PC-3 (cell line): ENCODE measurements around the gene PRDM11. TPM values are rescaled to one million over a fixed set of nuclear protein-coding genes. Genes with fewer than 3 reads are reported as not detected.

ENCODE experiments used
- ATAC-seq: fragments of 200-7000 bp; cut with Tn5 transposase; 2 replicates; pipeline ENCODE4 v1.9.1; 2020; ENCODE audit warnings: mild to moderate bottlenecking, moderate library complexity
- BruUV-seq: library from RNA; stranded (reverse); fragments of 400-500 nt; replicated peaks from 2 replicates; lab custom pipeline; 2021; lab: Mats Ljungman, UMichigan
- CTCF ChIA-PET: fragments of 300-600 bp; sonication (Branson Sonifier 250); formaldehyde crosslinking; loops from one replicate; lab custom pipeline; 2022; ENCODE audit warnings: antibody characterized with exemption; lab: Charles Lee
- POLR2A ChIA-PET: fragments of 300-600 bp; sonication (Branson Sonifier 250); formaldehyde crosslinking; loops from one replicate; lab custom pipeline; 2022; ENCODE audit warnings: antibody characterized with exemption; ENCODE audit not compliant: unreplicated experiment; lab: Charles Lee
- DNase-seq: peaks from one replicate; pipeline ENCODE4 v3.0.0-alpha.2; 2015
- H2AFZ ChIP-seq: fragments of 300-600 bp; sonication (generic); 2 replicates; pipeline ENCODE4 v1.6.0; 2016; ENCODE audit warnings: antibody characterized with exemption, low read length
- H3F3A ChIP-seq: fragments of 300-600 bp; sonication (generic); one replicate; pipeline ENCODE4 v1.6.0; 2017; ENCODE audit warnings: antibody characterized with exemption, low read length, control low read depth, mild to moderate bottlenecking; ENCODE audit not compliant: unreplicated experiment
- H3K27ac ChIP-seq: fragments of 300-600 bp; sonication (generic); 2 replicates; pipeline ENCODE4 v1.5.1; 2016; ENCODE audit warnings: mild to moderate bottlenecking, low read length
- H3K27me3 ChIP-seq: fragments of 300-600 bp; sonication (generic); 2 replicates; pipeline ENCODE4 v1.6.1; 2016; ENCODE audit warnings: low read length, mixed read lengths
- H3K36me3 ChIP-seq: fragments of 300-600 bp; sonication (generic); 2 replicates; pipeline ENCODE4 v1.6.1; 2016; ENCODE audit warnings: low read depth, mixed run types, low read length, mixed read lengths
- H3K4me1 ChIP-seq: fragments of 300-600 bp; sonication (generic); 2 replicates; pipeline ENCODE4 v1.5.1; 2016; ENCODE audit warnings: low read length; ENCODE audit not compliant: insufficient read depth
- H3K4me2 ChIP-seq: fragments of 300-600 bp; sonication (generic); 2 replicates; pipeline ENCODE4 v1.6.0; 2016; ENCODE audit warnings: low read length
- H3K4me3 ChIP-seq: fragments of 300-600 bp; sonication (generic); 2 replicates; pipeline ENCODE4 v1.5.1; 2016; ENCODE audit warnings: mild to moderate bottlenecking, low read length, mixed read lengths
- H3K79me2 ChIP-seq: fragments of 300-600 bp; sonication (generic); 2 replicates; pipeline ENCODE4 v1.6.1; 2017; ENCODE audit warnings: low read length, mixed read lengths
- H3K9ac ChIP-seq: fragments of 300-600 bp; sonication (generic); 2 replicates; pipeline ENCODE4 v1.6.0; 2016; ENCODE audit warnings: mild to moderate bottlenecking, low read length
- H3K9me2 ChIP-seq: fragments of 300-600 bp; sonication (generic); replicated peaks from 2 replicates; pipeline ENCODE4 v1.6.1; 2016; ENCODE audit warnings: mixed run types, low read length, mixed read lengths
- H3K9me3 ChIP-seq: fragments of 300-600 bp; sonication (generic); 2 replicates; pipeline ENCODE4 v1.6.1; 2016; ENCODE audit warnings: low read length, mixed read lengths
- H4K20me1 ChIP-seq: fragments of 300-600 bp; sonication (generic); 2 replicates; pipeline ENCODE4 v1.6.1; 2016; ENCODE audit warnings: low read length, mixed read lengths
- CTCF ChIP-seq: fragments of 300-600 bp; sonication (generic); conservative IDR thresholded peaks from 2 replicates; pipeline ENCODE4 v1.5.1; 2017; ENCODE audit warnings: antibody characterized with exemption, low read depth, mild to moderate bottlenecking, low read length
- EZH2 ChIP-seq: fragments of 300-600 bp; sonication (generic); IDR thresholded peaks from one replicate; pipeline ENCODE4 v1.6.1; 2017; ENCODE audit warnings: antibody characterized with exemption, mild to moderate bottlenecking, low read length; ENCODE audit not compliant: unreplicated experiment
- EZH2phosphoT487 ChIP-seq: fragments of 300-600 bp; sonication (generic); IDR thresholded peaks from 2 replicates; pipeline ENCODE4 v1.6.1; 2018; ENCODE audit warnings: mild to moderate bottlenecking, antibody characterized with exemption, low read length, borderline replicate concordance
- intact Hi-C: fragments of 100-400 bp; cut with micrococcal nuclease; formaldehyde crosslinking; loops from 2 replicates; pipeline ENCODE4 v1.9.0; 2023
- total RNA-seq: library from RNA; depleted of rRNA; stranded (reverse); fragments of >200 nt; gene quantifications from 2 replicates; pipeline ENCODE4 v1.2.3, GENCODE V29; 2014

Gene PRDM11
- total RNA-seq, 1 experiment from 2014 or later: 5.0 TPM

- H3F3A ChIP-seq: no peaks in the 10 kb centered on the region
- ChIA-PET POLR2A (no interaction called here), CTCF (interaction anchor here (0.7 kb wide), 1 partner anchor 29 kb away, joined by 8 read pairs; no protein-coding TSS in a partner anchor)
- no peaks in the 10 kb centered on the region for H3K36me3 ChIP-seq
- H3K4me3 ChIP-seq: no peak overlapping the region
- no peaks in the 10 kb centered on the region for H3K79me2 ChIP-seq
- H3K27me3 ChIP-seq: no peaks in the 10 kb centered on the region
- intact Hi-C loops: no loop called here
- H3K4me1 ChIP-seq: no peaks in the 10 kb centered on the region
- H2AFZ ChIP-seq: no peak overlapping the region
- no peaks in the 10 kb centered on the region for H3K9me2 ChIP-seq
- TF ChIP-seq EZH2phosphoT487: no peak
- TF ChIP-seq EZH2: no peak
- no peak for TF ChIP-seq CTCF
- H3K27ac ChIP-seq: no peak overlapping the region
- DNase-seq (peak; percentile 9), ATAC-seq (no peak)
- H3K9ac ChIP-seq: no peak overlapping the region
- H4K20me1 ChIP-seq: no peaks in the 10 kb centered on the region
- H3K9me3 ChIP-seq: no peaks in the 10 kb centered on the region
- BruUV-seq: no TSS peak
- H3K4me2 ChIP-seq: no peak overlapping the region
Observed at GRCh38 chr11:45173064-45173463, 26.6 kb downstream of the PRDM11 start.

- no TSS peak for BruUV-seq
- ATAC-seq (no peak), DNase-seq (no peak)
- H3K4me2 ChIP-seq: no peak overlapping the region
- H3K27me3 ChIP-seq: no peaks in the 10 kb centered on the region
- no peaks in the 10 kb centered on the region for H4K20me1 ChIP-seq
- H3F3A ChIP-seq: no peaks in the 10 kb centered on the region
- ChIA-PET POLR2A (no interaction called here), CTCF (no interaction called here)
- no peaks in the 10 kb centered on the region for H3K36me3 ChIP-seq
- H3K79me2 ChIP-seq: no peaks in the 10 kb centered on the region
- no peak for TF ChIP-seq CTCF
- TF ChIP-seq EZH2: no peak
- TF ChIP-seq EZH2phosphoT487: no peak
- no peaks in the 10 kb centered on the region for H3K9me2 ChIP-seq
- H3K9ac ChIP-seq: no peak overlapping the region
- no peaks in the 10 kb centered on the region for H3K4me1 ChIP-seq
- no peaks in the 10 kb centered on the region for H3K9me3 ChIP-seq
- intact Hi-C loops: no loop called here
- H3K27ac ChIP-seq: no peak overlapping the region
- no peak overlapping the region for H2AFZ ChIP-seq
- no peak overlapping the region for H3K4me3 ChIP-seq
Observed at GRCh38 chr11:45174168-45174835, 27.9 kb downstream of the PRDM11 start.

- Histone ChIP-seq H2AFZ (no peak overlapping the region), H3K27me3 (no peaks in the 10 kb centered on the region), H3F3A (no peaks in the 10 kb centered on the region), H4K20me1 (no peaks in the 10 kb centered on the region), H3K9ac (no peak overlapping the region), H3K9me2 (no peaks in the 10 kb centered on the region), H3K4me1 (peaks cover 4% of the 10 kb centered on the region; the same call in 1 of the 2 replicates), H3K36me3 (no peaks in the 10 kb centered on the region), H3K4me3 (no peak overlapping the region), H3K79me2 (no peaks in the 10 kb centered on the region), H3K9me3 (no peaks in the 10 kb centered on the region), H3K4me2 (no peak overlapping the region), H3K27ac (no peak overlapping the region)
- TF ChIP-seq CTCF: no peak
- TF ChIP-seq EZH2phosphoT487: no peak
- TF ChIP-seq EZH2: no peak
- CTCF ChIA-PET: no interaction called here
- ATAC-seq: no peak
- no TSS peak for BruUV-seq
- POLR2A ChIA-PET: no interaction called here
- DNase-seq: no peak
- intact Hi-C loops: no loop called here
Observed at GRCh38 chr11:45174963-45175362, 28.5 kb downstream of the PRDM11 start.
